GM12865 (cell line): ENCODE data around the gene EVI5.
"Not testable (repeated sequence)": the region's sequence is repeated elsewhere in the genome, so short reads cannot be mapped to it uniquely, and the experiment has no call there.

Source experiments
- DNase-seq: peaks from one replicate; pipeline ENCODE4 v3.0.0; 2010; ENCODE audit warnings: low read depth
- H3K4me3 ChIP-seq: 2 replicates; pipeline ENCODE4 v1.5.1; 2011; ENCODE audit warnings: mild to moderate bottlenecking, low read depth, low read length, control low read depth
- CTCF ChIP-seq: IDR thresholded peaks from 2 replicates; pipeline ENCODE4 v1.5.1; 2011; ENCODE audit warnings: low read length, control low read depth, low read depth, inconsistent platforms; ENCODE audit not compliant: insufficient read depth; ENCODE audit errors: missing control alignments

Gene EVI5

DNA sequence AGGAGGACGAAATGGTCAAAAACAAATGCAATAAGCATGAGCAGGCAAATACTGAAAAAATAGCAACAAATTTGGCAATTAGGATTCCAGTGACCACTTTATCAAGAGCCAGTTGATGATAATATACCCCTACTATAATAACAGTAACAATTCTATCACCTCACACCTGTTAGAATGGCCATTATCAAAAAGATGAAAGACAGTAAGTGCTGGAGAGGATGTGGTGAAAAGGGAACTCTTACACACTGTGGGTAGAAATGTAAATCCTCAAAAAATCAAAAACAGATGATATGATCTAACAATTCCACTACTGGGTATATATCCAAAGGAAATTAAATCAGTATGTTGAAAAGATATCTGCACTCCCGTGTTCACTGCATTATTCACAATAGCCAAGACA is 183.9 kb downstream of the EVI5 start:
- DNase-seq, result no peak
- TF ChIP-seq CTCF, result no peak
- no peak overlapping the region for H3K4me3 ChIP-seq

GRCh38 chr1:92599184-92599583 is 185.7 kb downstream of the EVI5 start:
- DNase-seq, result peak; percentile 54
- H3K4me3 ChIP-seq, result no peak overlapping the region
- peak; percentile 26 for TF ChIP-seq CTCF

GRCh38 chr1:92589361-92589760 is 195.5 kb downstream of the EVI5 start:
- DNase-seq, H3K4me3 ChIP-seq: not testable (repeated sequence)

DNA sequence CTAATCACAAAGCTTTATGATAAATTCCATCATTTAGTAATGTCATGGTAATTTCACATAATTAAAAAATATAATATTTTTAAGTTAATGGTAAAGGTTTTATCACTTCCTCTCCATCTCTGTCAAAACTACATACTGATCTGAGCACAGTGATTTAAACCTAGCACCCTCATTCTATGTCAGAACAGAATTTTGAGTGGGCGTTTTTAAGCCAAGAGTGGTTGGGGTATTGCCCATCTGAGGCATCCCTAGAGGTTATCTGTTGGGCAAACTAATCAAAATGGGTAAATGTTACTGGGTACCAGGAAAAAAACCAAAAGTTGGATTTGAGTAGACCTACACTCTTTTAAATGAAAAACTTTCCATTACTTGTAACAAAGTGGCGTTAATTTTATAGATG is 197.5 kb downstream of the EVI5 start:
- DNase-seq, result peak; percentile 44
- H3K4me3 ChIP-seq, result no peak overlapping the region
- no peak for TF ChIP-seq CTCF

DNA sequence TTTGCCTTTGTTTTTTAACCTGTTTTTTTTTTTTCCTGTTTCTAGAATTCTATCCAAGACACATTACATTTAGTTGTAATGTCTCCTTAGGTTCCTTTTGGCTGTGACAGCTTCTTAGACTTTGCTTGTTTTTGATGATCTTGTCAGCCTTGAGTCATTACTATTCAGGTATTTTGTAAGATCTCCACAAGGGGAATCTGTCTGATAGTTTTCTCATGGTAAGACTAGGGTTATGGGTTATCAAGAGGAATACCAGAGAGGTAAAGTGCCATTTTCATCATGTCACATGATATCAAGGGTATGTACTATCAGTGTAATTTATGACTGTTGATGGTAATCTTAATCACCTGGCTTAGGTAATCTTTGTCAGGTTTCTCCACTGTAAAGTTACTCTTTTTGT is 199.1 kb downstream of the EVI5 start:
- DNase-seq, result no peak
- no peak overlapping the region for H3K4me3 ChIP-seq
- no peak for TF ChIP-seq CTCF

DNA sequence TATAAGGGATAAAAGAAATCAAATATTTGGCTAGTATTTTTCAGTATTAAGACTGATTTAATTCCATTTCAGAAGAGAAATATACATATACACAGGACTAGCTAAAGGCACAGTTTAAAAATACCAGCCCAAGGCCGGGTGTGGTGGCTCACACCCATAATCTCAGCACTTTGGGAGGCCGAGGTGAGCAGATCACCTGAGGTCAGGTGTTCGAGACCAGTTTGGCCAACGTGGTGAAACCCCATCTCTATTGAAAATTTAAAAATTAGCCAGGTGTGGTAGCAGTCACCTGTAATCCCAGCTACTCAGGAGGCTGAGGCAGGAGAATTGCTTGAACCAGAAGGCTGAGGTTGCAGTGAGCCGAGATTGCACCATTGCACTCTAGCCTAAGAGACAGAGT is 200.1 kb downstream of the EVI5 start:
- not testable (repeated sequence) for DNase-seq, H3K4me3 ChIP-seq

- H3K4me3 ChIP-seq, result peak overlapping the region; percentile 34
Measured at GRCh38 chr1:92583821-92584760, 200.8 kb downstream of the EVI5 start.

More at GRCh38 chr1:92583821-92584760, 200.8 kb downstream of the EVI5 start:
- DNase-seq, result peak; percentile 75
- TF ChIP-seq CTCF, result no peak
